ENCODE measurements around the gene RPS25. TPM values are rescaled to one million over a fixed set of nuclear protein-coding genes. Genes with fewer than 3 reads are reported as not detected.
"Not testable (repeated sequence)": the region's sequence is repeated elsewhere in the genome, so short reads cannot be mapped to it uniquely, and the experiment has no call there.

RPS25 gene
- total RNA-seq, 1 experiment from 2014 or later: 1,083 TPM

- Histone ChIP-seq H3K4me3 (ENCODE audit: low read depth in 2 of 2, low read length in 2 of 2) (peak overlapping the region; percentile 75 to 91), H3K27me3 (ENCODE audit: control insufficient read depth, insufficient read depth, low read length) (no peaks in the 10 kb centered on the region), H3K27ac (ENCODE audit: low read length) (peak overlapping the region; percentile 83), H3K9me3 (ENCODE audit: control insufficient read depth, insufficient read depth, low read depth, low read length) (no peaks in the 10 kb centered on the region), H3K36me3 (ENCODE audit: control insufficient read depth, insufficient read depth, low read length) (peaks cover 14% of the 10 kb centered on the region), H3K4me1 (ENCODE audit: control insufficient read depth, insufficient read depth, low read length) (peaks cover 16% of the 10 kb centered on the region)
- DNase-seq (ENCODE audit: low read depth, low spot score) (no peak), ATAC-seq (peak; percentile 16)
- intact Hi-C loops (cut with micrococcal nuclease; ENCODE audit: unreplicated experiment) (no loop called here), in situ Hi-C loops (cut with HindIII; ENCODE audit: low pct_unique_long_range_greater_than_20kb, low sequenced_read_pairs) (no loop called here)
- TSS peak; percentile 82 for BruUV-seq (replicated peaks)
- CTCF ChIA-PET: interaction anchor here (1.0 kb wide), 1 partner anchor 8 kb away, joined by 3 read pairs; no protein-coding TSS in a partner anchor
- TF ChIP-seq TCF7L2 (IDR thresholded peaks at IDR 0.05; ENCODE audit: low read depth, low read length): no peak
- no peak for TF ChIP-seq REST (IDR thresholded peaks at IDR 0.05; ENCODE audit: insufficient read depth in 1 of 2, low read depth in 2 of 2, low read length in 1 of 2)
- no peak for TF ChIP-seq SIN3A (IDR thresholded peaks at IDR 0.05; ENCODE audit: borderline replicate concordance, insufficient read depth, low read depth, low read length)
- no peak for TF ChIP-seq POLR2AphosphoS5 (IDR thresholded peaks at IDR 0.05; ENCODE audit: low read depth, low read length)
- TF ChIP-seq, protein P1, sequence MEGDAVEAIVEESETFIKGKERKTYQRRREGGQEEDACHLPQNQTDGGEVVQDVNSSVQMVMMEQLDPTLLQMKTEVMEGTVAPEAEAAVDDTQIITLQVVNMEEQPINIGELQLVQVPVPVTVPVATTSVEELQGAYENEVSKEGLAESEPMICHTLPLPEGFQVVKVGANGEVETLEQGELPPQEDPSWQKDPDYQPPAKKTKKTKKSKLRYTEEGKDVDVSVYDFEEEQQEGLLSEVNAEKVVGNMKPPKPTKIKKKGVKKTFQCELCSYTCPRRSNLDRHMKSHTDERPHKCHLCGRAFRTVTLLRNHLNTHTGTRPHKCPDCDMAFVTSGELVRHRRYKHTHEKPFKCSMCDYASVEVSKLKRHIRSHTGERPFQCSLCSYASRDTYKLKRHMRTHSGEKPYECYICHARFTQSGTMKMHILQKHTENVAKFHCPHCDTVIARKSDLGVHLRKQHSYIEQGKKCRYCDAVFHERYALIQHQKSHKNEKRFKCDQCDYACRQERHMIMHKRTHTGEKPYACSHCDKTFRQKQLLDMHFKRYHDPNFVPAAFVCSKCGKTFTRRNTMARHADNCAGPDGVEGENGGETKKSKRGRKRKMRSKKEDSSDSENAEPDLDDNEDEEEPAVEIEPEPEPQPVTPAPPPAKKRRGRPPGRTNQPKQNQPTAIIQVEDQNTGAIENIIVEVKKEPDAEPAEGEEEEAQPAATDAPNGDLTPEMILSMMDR (IDR thresholded peaks at IDR 0.05): no peak
- POLR2A ChIA-PET: interaction anchor here (0.6 kb wide), 2 partner anchors 47 to 425 kb away, joined by 4 to 8 read pairs; partner anchors contain the start of gene ARCN1
Observed at GRCh38 chr11:118996926-118997626, 21.1 kb downstream of the RPS25 start.

DNA sequence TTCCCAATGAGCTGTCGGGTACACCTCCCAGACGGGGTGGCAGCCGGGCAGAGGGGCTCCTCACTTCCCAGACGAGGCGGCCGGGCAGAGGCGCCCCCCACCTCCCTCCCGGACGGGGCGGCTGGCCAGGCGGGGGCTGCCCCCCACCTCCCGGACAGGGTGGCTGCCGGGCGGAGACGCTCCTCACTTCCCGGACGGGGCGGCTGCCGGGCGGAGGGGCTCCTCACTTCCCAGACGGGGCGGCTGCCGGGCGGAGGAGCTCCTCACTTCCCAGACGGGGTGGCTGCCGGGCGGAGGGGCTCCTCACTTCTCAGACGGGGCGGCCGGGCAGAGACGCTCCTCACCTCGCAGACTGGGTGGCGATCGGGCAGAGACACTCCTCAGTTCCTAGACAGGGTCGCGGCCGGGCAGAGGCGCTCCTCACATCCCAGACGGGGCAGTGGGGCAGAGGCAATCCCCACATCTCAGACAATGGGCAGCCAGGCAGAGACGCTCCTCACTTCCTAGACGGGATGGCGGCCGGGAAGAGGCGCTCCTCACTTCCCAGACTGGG is 26.6 kb downstream of the RPS25 start:
- H3K4me1 ChIP-seq (ENCODE audit: control insufficient read depth, insufficient read depth, low read length); POLR2A ChIA-PET; H3K9me3 ChIP-seq (ENCODE audit: control insufficient read depth, insufficient read depth, low read depth, low read length); H3K4me3 ChIP-seq (ENCODE audit: low read depth in 2 of 2, low read length in 2 of 2); CTCF ChIA-PET; DNase-seq (ENCODE audit: low read depth, low spot score); H3K27me3 ChIP-seq (ENCODE audit: control insufficient read depth, insufficient read depth, low read length); BruUV-seq (replicated peaks); in situ Hi-C loops (cut with HindIII; ENCODE audit: low pct_unique_long_range_greater_than_20kb, low sequenced_read_pairs); H3K27ac ChIP-seq (ENCODE audit: low read length); intact Hi-C loops (cut with micrococcal nuclease; ENCODE audit: unreplicated experiment); ATAC-seq; H3K36me3 ChIP-seq (ENCODE audit: control insufficient read depth, insufficient read depth, low read length): not testable (repeated sequence)

- no peaks in the 10 kb centered on the region for H3K4me1 ChIP-seq (ENCODE audit: control insufficient read depth, insufficient read depth, low read length)
- intact Hi-C loops (cut with micrococcal nuclease; ENCODE audit: unreplicated experiment) (no loop called here), in situ Hi-C loops (cut with HindIII; ENCODE audit: low pct_unique_long_range_greater_than_20kb, low sequenced_read_pairs) (no loop called here)
- no peak overlapping the region for H3K27ac ChIP-seq (ENCODE audit: low read length)
- BruUV-seq (replicated peaks): no TSS peak
- H3K9me3 ChIP-seq (ENCODE audit: control insufficient read depth, insufficient read depth, low read depth, low read length): no peaks in the 10 kb centered on the region
- ATAC-seq: no peak
- TF ChIP-seq TCF7L2 (IDR thresholded peaks at IDR 0.05; ENCODE audit: low read depth, low read length): no peak
- TF ChIP-seq, protein P1 (IDR thresholded peaks at IDR 0.05): no peak
- no peak for TF ChIP-seq SIN3A (IDR thresholded peaks at IDR 0.05; ENCODE audit: borderline replicate concordance, insufficient read depth, low read depth, low read length)
- no peak for TF ChIP-seq REST (IDR thresholded peaks at IDR 0.05; ENCODE audit: insufficient read depth in 1 of 2, low read depth in 2 of 2, low read length in 1 of 2)
- no peak for TF ChIP-seq POLR2AphosphoS5 (IDR thresholded peaks at IDR 0.05; ENCODE audit: low read depth, low read length)
- H3K36me3 ChIP-seq (ENCODE audit: control insufficient read depth, insufficient read depth, low read length): no peaks in the 10 kb centered on the region
- CTCF ChIA-PET: interaction anchor here (1.2 kb wide), 1 partner anchor 9 kb away, joined by 3 read pairs; no protein-coding TSS in a partner anchor
- no peak for DNase-seq (ENCODE audit: low read depth, low spot score)
- POLR2A ChIA-PET: interaction anchor here (0.7 kb wide), 1 partner anchor 313 kb away, joined by 4 read pairs; no protein-coding TSS in a partner anchor
- no peaks in the 10 kb centered on the region for H3K27me3 ChIP-seq (ENCODE audit: control insufficient read depth, insufficient read depth, low read length)
- no peak overlapping the region for H3K4me3 ChIP-seq (ENCODE audit: low read depth in 2 of 2, low read length in 2 of 2)
Observed at GRCh38 chr11:118988280-118988679, 29.9 kb downstream of the RPS25 start.

All from Panc1 (cell line).